Lung (tissue), 16 donors: ENCODE measurements around the gene DGKQ. TPM values are rescaled to one million over a fixed set of nuclear protein-coding genes. Genes with fewer than 3 reads are reported as not detected.

Source experiments
- ATAC-seq: fragments of 200-7000 bp; cut with Tn5 transposase; one replicate; pipeline ENCODE4 v1.9.1; 2020; ENCODE audit warnings: moderate number of reproducible peaks; ENCODE audit not compliant: insufficient read depth, low FRiP score
- DNase-seq, 3 donors: peaks; one replicate each; pipeline ENCODE4 v3.0.0-alpha.2; 2013 to 2017
- H3K27ac ChIP-seq, 2 donors: one replicate each; pipeline ENCODE4 v1.5.1; 2013; ENCODE audit warnings: mild to moderate bottlenecking in 2 of 2, moderate library complexity in 2 of 2, control low read depth in 1 of 2, inconsistent platforms in 1 of 2, low read depth in 1 of 2, low read length in 1 of 2
- H3K27me3 ChIP-seq, 3 donors: one replicate each; pipeline ENCODE4 v1.5.1; 2013; ENCODE audit warnings: low read length in 2 of 3; ENCODE audit not compliant: control insufficient read depth in 3 of 3, insufficient read depth in 3 of 3
- H3K36me3 ChIP-seq, 4 donors: one replicate each; pipeline ENCODE4 v1.5.1; 2013; ENCODE audit warnings: low read length in 4 of 4, mild to moderate bottlenecking in 1 of 4, moderate library complexity in 1 of 4; ENCODE audit not compliant: control insufficient read depth in 4 of 4, insufficient read depth in 4 of 4
- H3K4me1 ChIP-seq, 5 donors: one replicate each; pipeline ENCODE4 v1.5.1; 2013; ENCODE audit warnings: low read length in 5 of 5, mild to moderate bottlenecking in 2 of 5, moderate library complexity in 1 of 5; ENCODE audit not compliant: control insufficient read depth in 5 of 5, insufficient read depth in 5 of 5
- H3K4me3 ChIP-seq: one replicate; pipeline ENCODE4 v1.5.1; 2013; ENCODE audit warnings: mild to moderate bottlenecking, control low read depth, moderate library complexity
- H3K9ac ChIP-seq, 2 donors: one replicate each; pipeline ENCODE4 v1.5.1; 2013; ENCODE audit warnings: low read length in 2 of 2, control low read depth in 1 of 2; ENCODE audit not compliant: insufficient read depth in 1 of 2
- H3K9me3 ChIP-seq, 4 donors: one replicate each; pipeline ENCODE4 v1.5.1; 2013; ENCODE audit warnings: low read length in 3 of 4, mild to moderate bottlenecking in 1 of 4, moderate library complexity in 1 of 4; ENCODE audit not compliant: control insufficient read depth in 4 of 4, insufficient read depth in 3 of 4
- CTCF ChIP-seq: IDR thresholded peaks from 2 replicates; pipeline ENCODE4 v1.5.1; 2012; ENCODE audit warnings: mild to moderate bottlenecking; ENCODE audit errors: control extremely low read depth, extremely low read depth
- WGBS, 2 donors: extraction: QIAGEN DNeasy Blood & Tissue Kit; methylation state at CpG; one replicate each; pipeline ENCODE4 v1.1.7; 2013; 5-methylcytosine and 5-hydroxymethylcytosine counted together
- long read RNA-seq, 5 donors: transcript quantifications; one replicate each; lab custom pipeline, GENCODE V29; 2026
- polyA plus RNA-seq, 2 donors: library from polyadenylated mRNA; stranded (reverse); fragments of 200-250 nt; gene quantifications; one replicate each; pipeline ENCODE4 v1.2.1, GENCODE V29; 2013
- total RNA-seq, 2 donors: library from RNA; depleted of rRNA in 1 of 2; stranded (reverse); fragments of >200 nt in 1 of 2; gene quantifications; one replicate each; pipeline ENCODE4 v1.2.1, GENCODE V29; 2014 to 2021
- donor health status: control.
- donor health status: control.
- donor health status: Bipolar disorder and iron deficiency.
- donor health status: healthy.
- donor health status: DM: yes; HTN: yes; CAD: no.

DGKQ gene, protein sequence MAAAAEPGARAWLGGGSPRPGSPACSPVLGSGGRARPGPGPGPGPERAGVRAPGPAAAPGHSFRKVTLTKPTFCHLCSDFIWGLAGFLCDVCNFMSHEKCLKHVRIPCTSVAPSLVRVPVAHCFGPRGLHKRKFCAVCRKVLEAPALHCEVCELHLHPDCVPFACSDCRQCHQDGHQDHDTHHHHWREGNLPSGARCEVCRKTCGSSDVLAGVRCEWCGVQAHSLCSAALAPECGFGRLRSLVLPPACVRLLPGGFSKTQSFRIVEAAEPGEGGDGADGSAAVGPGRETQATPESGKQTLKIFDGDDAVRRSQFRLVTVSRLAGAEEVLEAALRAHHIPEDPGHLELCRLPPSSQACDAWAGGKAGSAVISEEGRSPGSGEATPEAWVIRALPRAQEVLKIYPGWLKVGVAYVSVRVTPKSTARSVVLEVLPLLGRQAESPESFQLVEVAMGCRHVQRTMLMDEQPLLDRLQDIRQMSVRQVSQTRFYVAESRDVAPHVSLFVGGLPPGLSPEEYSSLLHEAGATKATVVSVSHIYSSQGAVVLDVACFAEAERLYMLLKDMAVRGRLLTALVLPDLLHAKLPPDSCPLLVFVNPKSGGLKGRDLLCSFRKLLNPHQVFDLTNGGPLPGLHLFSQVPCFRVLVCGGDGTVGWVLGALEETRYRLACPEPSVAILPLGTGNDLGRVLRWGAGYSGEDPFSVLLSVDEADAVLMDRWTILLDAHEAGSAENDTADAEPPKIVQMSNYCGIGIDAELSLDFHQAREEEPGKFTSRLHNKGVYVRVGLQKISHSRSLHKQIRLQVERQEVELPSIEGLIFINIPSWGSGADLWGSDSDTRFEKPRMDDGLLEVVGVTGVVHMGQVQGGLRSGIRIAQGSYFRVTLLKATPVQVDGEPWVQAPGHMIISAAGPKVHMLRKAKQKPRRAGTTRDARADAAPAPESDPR
- total RNA-seq = 10 to 100 TPM in 1 of 2 donors, 1 to 10 TPM in 1; 5.9 to 19.1 TPM
- 1 to 10 TPM; 7.0 to 9.8 TPM for polyA plus RNA-seq
- long read RNA-seq, donor 1 = 0 reads
- long read RNA-seq, donor 2 = 0 reads
- long read RNA-seq, donor 3 = 0 reads
- long read RNA-seq, donor 4 = 0 reads
- long read RNA-seq, donor 5 = 0 reads

DNA sequence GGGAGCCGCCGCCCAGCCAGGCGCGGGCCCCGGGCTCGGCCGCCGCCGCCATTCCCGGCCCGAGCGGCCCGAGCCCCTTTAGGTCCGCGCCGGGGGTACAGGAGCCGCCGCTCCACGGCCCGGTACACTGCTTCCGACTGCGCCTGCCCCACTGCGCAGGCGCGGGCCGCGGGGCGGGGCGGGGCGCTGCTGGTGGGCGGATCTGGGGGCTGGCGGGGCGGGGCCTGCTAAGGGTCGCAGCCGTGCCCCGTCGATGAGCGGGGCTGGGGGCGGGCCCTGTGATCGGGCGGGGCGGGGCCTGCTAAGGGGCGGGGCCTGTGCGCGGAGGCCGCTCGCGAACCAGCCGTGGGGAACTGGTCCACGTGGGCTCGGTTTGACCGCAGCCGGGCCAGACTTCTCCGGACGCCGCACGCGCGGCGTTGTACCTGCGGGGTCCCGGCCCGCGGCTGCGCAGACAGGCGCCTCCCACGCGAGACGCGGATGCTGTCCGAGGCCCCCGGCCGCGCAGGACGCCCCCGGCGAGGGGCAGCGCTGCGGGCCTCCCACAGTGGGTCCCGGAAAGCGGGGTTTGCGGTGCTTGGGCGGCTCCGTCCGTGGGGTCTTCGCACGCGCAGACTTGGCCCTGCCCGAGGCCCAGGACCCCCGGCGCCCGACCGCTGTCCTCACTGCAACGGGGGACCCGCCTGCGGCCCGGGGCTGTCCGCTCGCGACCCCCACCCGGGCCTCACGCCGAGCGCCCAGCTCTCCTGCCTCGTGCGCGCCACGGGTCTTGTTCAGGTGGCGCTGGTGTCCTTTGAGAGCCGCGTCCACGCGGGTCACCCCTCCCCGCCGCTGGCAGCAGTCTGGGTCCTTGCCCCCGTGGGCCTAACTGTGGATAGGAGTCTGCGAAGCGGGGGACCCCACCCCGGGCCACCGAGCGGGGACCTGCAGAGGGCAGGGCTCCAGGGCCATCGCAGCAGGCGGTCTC lies at the start of gene DGKQ:
Gene DGKQ (minus strand): TSS at position 139 of the 967 bp plus-strand sequence. CDS start 87 bp downstream, at position 52.
- H3K27me3 ChIP-seq = peaks cover 0 to 3% (median 0%) of the 10 kb centered on the region in 3 donors
- DNase-seq (peak; percentile 80 to 89 (median 80)), ATAC-seq (peak; percentile 98)
- H3K36me3 ChIP-seq = peaks cover 0 to 1% (median 0%) of the 10 kb centered on the region in 4 donors
- H3K4me3 ChIP-seq = peak within 1 kb of the TSS; percentile 86
- no peak within 1 kb of the TSS for H3K9ac ChIP-seq
- no peak for TF ChIP-seq CTCF
- H3K9me3 ChIP-seq = no peaks in the 10 kb centered on the region
- H3K4me1 ChIP-seq = peaks cover 3 to 18% (median 5%) of the 10 kb centered on the region in 5 donors
- H3K27ac ChIP-seq = no peak within 1 kb of the TSS
- WGBS, 2 donors = 22 to 40% methylated on average over 72 to 123 of the region's 123 CpGs

DNA sequence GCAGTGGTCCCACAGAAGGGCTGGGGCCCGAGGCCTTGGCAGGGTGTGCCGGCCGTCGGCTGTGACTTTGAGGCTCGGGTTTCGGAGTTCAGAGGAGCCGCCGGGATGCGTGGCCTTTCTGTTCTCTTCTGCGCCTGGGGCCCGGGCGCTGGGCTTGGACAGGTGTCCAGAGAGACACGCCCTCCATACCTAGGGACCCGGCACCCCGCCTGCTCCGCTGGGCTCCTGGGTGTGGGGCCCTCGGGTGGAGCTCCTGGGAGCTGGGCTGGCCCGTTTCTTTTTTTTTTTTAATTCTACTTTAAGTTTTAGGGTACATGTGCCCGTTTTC lies 49.3 kb upstream of the DGKQ start:
- peaks cover 0 to 5% (median 0%) of the 10 kb centered on the region in 4 donors for H3K9me3 ChIP-seq
- no peak overlapping the region for H3K27ac ChIP-seq
- no peak for TF ChIP-seq CTCF
- H3K4me1 ChIP-seq = peaks cover 0 to 12% (median 2%) of the 10 kb centered on the region in 5 donors
- peaks cover 0 to 18% (median 12%) of the 10 kb centered on the region in 4 donors for H3K36me3 ChIP-seq
- ATAC-seq (no peak), DNase-seq (no peak)
- H3K9ac ChIP-seq = no peak overlapping the region
- WGBS, 2 donors = 91 to 93% methylated on average over 14 to 19 of the region's 19 CpGs
- H3K27me3 ChIP-seq = no peaks in the 10 kb centered on the region
- H3K4me3 ChIP-seq = no peak overlapping the region

GRCh38 chr4:1022051-1022738 lies 48.8 kb upstream of the DGKQ start:
- DNase-seq (no peak), ATAC-seq (no peak)
- peaks cover 0 to 5% (median 0%) of the 10 kb centered on the region in 4 donors for H3K9me3 ChIP-seq
- no peak overlapping the region for H3K27ac ChIP-seq
- H3K9ac ChIP-seq = no peak overlapping the region
- H3K27me3 ChIP-seq = no peaks in the 10 kb centered on the region
- H3K4me1 ChIP-seq = peaks cover 0 to 11% (median 0%) of the 10 kb centered on the region in 5 donors
- WGBS, 2 donors = 96 to 97% methylated on average over 46 of the region's 46 CpGs
- H3K36me3 ChIP-seq = peaks cover 0 to 18% (median 12%) of the 10 kb centered on the region in 4 donors
- TF ChIP-seq CTCF = no peak
- no peak overlapping the region for H3K4me3 ChIP-seq
